Measurements from ENCODE around the gene GSX1.

- no peak for TF ChIP-seq CTCF (tag by site-specific recombination; IDR thresholded peaks at IDR 0.05)
- TF ChIP-seq SALL2 (tag by site-specific recombination; IDR thresholded peaks at IDR 0.05; ENCODE audit: borderline replicate concordance), result no peak
- TF ChIP-seq ZNF621 (tag by site-specific recombination; IDR thresholded peaks at IDR 0.05), result no peak
- TF ChIP-seq GLI4 (tag by site-specific recombination; IDR thresholded peaks at IDR 0.05), result no peak
- no peak for TF ChIP-seq ZNF76 (tag by site-specific recombination; IDR thresholded peaks at IDR 0.05; ENCODE audit: borderline replicate concordance, low read depth)
- TF ChIP-seq EGR2 (tag by site-specific recombination; IDR thresholded peaks at IDR 0.05; ENCODE audit: low read depth), result no peak
- TF ChIP-seq YY1 (tag by site-specific recombination; IDR thresholded peaks at IDR 0.05), result no peak
- TF ChIP-seq ZNF639 (tag by site-specific recombination; IDR thresholded peaks at IDR 0.05), result no peak
- no peak for TF ChIP-seq ZNF645 (tag by site-specific recombination; IDR thresholded peaks at IDR 0.05)
- no peak for TF ChIP-seq OVOL3 (tag by site-specific recombination; IDR thresholded peaks at IDR 0.05)
- no peak for TF ChIP-seq ZNF837 (tag by site-specific recombination; IDR thresholded peaks at IDR 0.05)
- no peak for TF ChIP-seq ZNF138 (tag by site-specific recombination; IDR thresholded peaks at IDR 0.05; ENCODE audit: borderline replicate concordance)
- no peak for TF ChIP-seq AEBP2 (tag by site-specific recombination; IDR thresholded peaks at IDR 0.05; ENCODE audit: borderline replicate concordance)
Observed at GRCh38 chr13:27789495-27790303, 2.6 kb upstream of the GSX1 start.
